Endothelial cell of umbilical vein (primary cell): ENCODE results near the gene UBASH3A. TPM values are rescaled to one million over a fixed set of nuclear protein-coding genes. Genes with fewer than 3 reads are reported as not detected.
A peak's percentile ranks its signal among the peaks of the same experiment; 100 is the strongest.

Experiments used
- BruUV-seq: library from RNA; stranded (reverse); fragments of 400-500 nt; replicated peaks from 2 replicates; lab custom pipeline; 2021; lab: Mats Ljungman, UMichigan
- CTCF ChIA-PET: fragments of 300-600, 350-600 bp; sonication (Branson Sonifier 250); formaldehyde crosslinking; loops from one replicate; lab custom pipeline; 2021; ENCODE audit warnings: antibody characterized with exemption, inconsistent platforms; lab: Charles Lee
- POLR2A ChIA-PET: fragments of 300-600, 350-600 bp; sonication (Branson Sonifier 250); formaldehyde crosslinking; loops from one replicate; lab custom pipeline; 2021; ENCODE audit warnings: antibody characterized with exemption, inconsistent platforms; lab: Charles Lee
- DNase-seq: peaks from one replicate; pipeline ENCODE4 v3.0.0-alpha.2; 2011; ENCODE audit warnings: low read depth, low spot score
- FAIRE-seq: peaks from 2 replicates; lab custom pipeline; 2011; peaks lifted over from hg19 to GRCh38; lab: Jason Lieb, UNC
- H2AFZ ChIP-seq: 2 replicates; pipeline ENCODE4 v1.6.0; 2012; ENCODE audit warnings: low read depth, low read length, control low read depth, inconsistent platforms
- H3K27ac ChIP-seq: 2 replicates; pipeline ENCODE4 v1.5.1; 2011; ENCODE audit warnings: low read depth, mild to moderate bottlenecking, control low read depth, low read length, moderate library complexity; ENCODE audit not compliant: insufficient read depth
- H3K27me3 ChIP-seq, 2 experiments: 2 replicates each; pipeline versions ENCODE4 v1.6.0 to v1.6.1; 2011; ENCODE audit warnings: low read length in 2 of 2, mixed read lengths in 1 of 2; ENCODE audit not compliant: control insufficient read depth in 2 of 2, insufficient read depth in 2 of 2
- H3K36me3 ChIP-seq, 2 experiments: 2 replicates in 1 of 2; 3 replicates in 1 of 2; pipeline ENCODE4 v1.5.1; 2011; ENCODE audit warnings: low read length in 2 of 2, mild to moderate bottlenecking in 1 of 2, moderate library complexity in 1 of 2; ENCODE audit not compliant: control insufficient read depth in 2 of 2, insufficient read depth in 2 of 2; ENCODE audit errors: extremely low read depth in 1 of 2
- H3K4me1 ChIP-seq: 3 replicates; pipeline ENCODE4 v1.5.1; 2011; ENCODE audit warnings: mild to moderate bottlenecking, low read length; ENCODE audit not compliant: control insufficient read depth, insufficient read depth; ENCODE audit errors: extremely low read depth
- H3K4me2 ChIP-seq: 2 replicates; pipeline ENCODE4 v1.6.1; 2011; ENCODE audit warnings: low read length, control low read depth, mixed read lengths; ENCODE audit not compliant: insufficient read depth
- H3K4me3 ChIP-seq, 3 experiments: fragments of 200-600 bp in 1 of 3; sonication (generic), shearing (Covaris generic) in 1 of 3; replicated peaks in 1 of 3; 2 replicates each; pipeline ENCODE4 v1.5.1; 2011 to 2016; ENCODE audit warnings: control low read depth in 3 of 3, low read length in 3 of 3, mild to moderate bottlenecking in 2 of 3, inconsistent platforms in 1 of 3, low read depth in 1 of 3, moderate library complexity in 1 of 3; ENCODE audit not compliant: insufficient read depth in 1 of 3
- H3K79me2 ChIP-seq: 2 replicates; pipeline ENCODE4 v1.6.0; 2012; ENCODE audit warnings: low read length, inconsistent platforms; ENCODE audit not compliant: control insufficient read depth, insufficient read depth
- H3K9ac ChIP-seq: replicated peaks from 2 replicates; pipeline ENCODE3; 2011; ENCODE audit warnings: low read length, control low read depth; ENCODE audit not compliant: insufficient read depth; ENCODE audit errors: extremely low read depth
- H3K9me1 ChIP-seq: replicated peaks from 3 replicates; pipeline ENCODE4 v1.6.0; 2011; ENCODE audit warnings: mild to moderate bottlenecking, low read length; ENCODE audit not compliant: control insufficient read depth, insufficient read depth; ENCODE audit errors: extremely low read depth
- H3K9me3 ChIP-seq: replicated peaks from 2 replicates; pipeline ENCODE4 v1.5.1; 2012; ENCODE audit warnings: low read length, inconsistent platforms; ENCODE audit not compliant: control insufficient read depth, insufficient read depth
- H4K20me1 ChIP-seq: replicated peaks from 2 replicates; pipeline ENCODE3; 2011; ENCODE audit warnings: mild to moderate bottlenecking, low read length; ENCODE audit not compliant: control insufficient read depth, insufficient read depth; ENCODE audit errors: extremely low read depth
- CTCF ChIP-seq, 2 donors: IDR thresholded peaks; 1 replicate in 1 of 2; 2 replicates in 1 of 2; pipeline ENCODE4 v1.5.1; 2011; ENCODE audit warnings: low read length in 2 of 2, mild to moderate bottlenecking in 2 of 2, moderate library complexity in 2 of 2, control low read depth in 1 of 2, inconsistent platforms in 1 of 2, low read depth in 1 of 2; ENCODE audit not compliant: insufficient read depth in 1 of 2; ENCODE audit errors: extremely low read depth in 1 of 2
- EZH2 ChIP-seq: IDR thresholded peaks from 2 replicates; pipeline ENCODE4 v1.6.1; 2012; ENCODE audit warnings: borderline replicate concordance, low read depth, mild to moderate bottlenecking, moderate library complexity, low read length, inconsistent platforms; ENCODE audit not compliant: severe bottlenecking
- FOS ChIP-seq: IDR thresholded peaks from 2 replicates; pipeline ENCODE4 v1.6.1; 2011; ENCODE audit warnings: mild to moderate bottlenecking, low read length, moderate library complexity, borderline replicate concordance; ENCODE audit not compliant: insufficient read depth
- GATA2 ChIP-seq: IDR thresholded peaks from 2 replicates; pipeline ENCODE4 v1.7.0; 2011; ENCODE audit warnings: low read depth, mild to moderate bottlenecking, moderate library complexity, mixed read lengths, low read length; ENCODE audit not compliant: insufficient read length, insufficient read depth
- JUN ChIP-seq: IDR thresholded peaks from 2 replicates; pipeline ENCODE4 v1.6.1; 2011; ENCODE audit warnings: borderline replicate concordance, low read depth; ENCODE audit not compliant: insufficient read length, insufficient read depth
- MAX ChIP-seq: IDR thresholded peaks from 2 replicates; pipeline ENCODE4 v1.6.1; 2011; ENCODE audit not compliant: insufficient read depth, insufficient read length
- MYC ChIP-seq: IDR thresholded peaks from one replicate; pipeline ENCODE4 v1.6.1; 2011; ENCODE audit warnings: mild to moderate bottlenecking, low read depth, low read length
- POLR2A ChIP-seq: IDR thresholded peaks from 2 replicates; pipeline ENCODE4 v1.6.1; 2012; ENCODE audit warnings: low read depth, mild to moderate bottlenecking, control low read depth, low read length
- POLR2AphosphoS5 ChIP-seq: IDR thresholded peaks from 2 replicates; pipeline ENCODE4 v1.6.1; 2012; ENCODE audit warnings: low read depth, mild to moderate bottlenecking, control low read depth, low read length, moderate library complexity; ENCODE audit not compliant: insufficient read depth
- dilution Hi-C: fragments of 300-500 bp; cut with MboI; formaldehyde crosslinking; loops from one replicate; pipeline ENCODE4 v1.15.0; 2019; ENCODE audit warnings: low sequenced_read_pairs; ENCODE audit not compliant: extremely low pct_ligation_motif_present
- intact Hi-C: fragments of 100-400 bp; cut with micrococcal nuclease; formaldehyde crosslinking; loops from one replicate; pipeline ENCODE4 v1.10.0; 2022
- polyA plus RNA-seq, 4 experiments: library from polyadenylated mRNA; depleted of rRNA in 3 of 4; stranded (reverse) in 3 of 4; unstranded in 1 of 4; fragments of >200 nt; gene quantifications; 2 replicates each; pipeline versions ENCODE4 v1.2.1 to v1.2.3, GENCODE V29; 2011 to 2012; ENCODE audit warnings: missing spikeins in 1 of 4
- total RNA-seq: library from RNA; stranded (reverse); gene quantifications from 2 replicates; pipeline ENCODE4 v1.2.3, GENCODE V29; 2021

Gene UBASH3A
- total and polyA plus RNA-seq, 2 donors (not counting 3 experiments of a cell fraction or from before 2014, with no cell fraction given), result not detected

- H3K4me2 ChIP-seq, result peak overlapping the region; percentile 3
- POLR2A ChIA-PET, result no interaction called here
Measured at GRCh38 chr21:42474043-42474831, 70.5 kb downstream of the UBASH3A start.

More at GRCh38 chr21:42474043-42474831, 70.5 kb downstream of the UBASH3A start:
- no peak overlapping the region for H3K4me3 ChIP-seq
- CTCF ChIA-PET, result interaction anchor here (0.8 kb wide), 1 partner anchor 21 kb away, joined by 3 read pairs; no protein-coding TSS in a partner anchor
- DNase-seq (peak; percentile 25), FAIRE-seq (peak; percentile 86)
- intact Hi-C loops (no loop called here), dilution Hi-C loops (no loop called here)
- H3K4me1 ChIP-seq, result peaks cover 12% of the 10 kb centered on the region
- TF ChIP-seq MAX (no peak), JUN (no peak), FOS (peak; percentile 56), POLR2AphosphoS5 (peak; percentile 24), POLR2A (no peak), CTCF (IDR thresholded peaks at IDR 0.05; ENCODE audit: extremely low read depth in 1 of 2, insufficient read depth in 1 of 2, low read depth in 1 of 2, low read length in 2 of 2) (no peak), GATA2 (no peak), MYC (no peak), EZH2 (no peak)
- no peaks in the 10 kb centered on the region for H3K9me1 ChIP-seq
- H3K79me2 ChIP-seq, result no peaks in the 10 kb centered on the region
- no TSS peak for BruUV-seq
- H3K27ac ChIP-seq, result no peak overlapping the region
- H3K9ac ChIP-seq, result no peak overlapping the region
- H2AFZ ChIP-seq, result peak overlapping the region; percentile 64
- H3K27me3 ChIP-seq, result peaks cover 0 to 7% of the 10 kb centered on the region in 2 experiments
- H3K9me3 ChIP-seq, result no peaks in the 10 kb centered on the region
- no peaks in the 10 kb centered on the region for H3K36me3 ChIP-seq
- no peaks in the 10 kb centered on the region for H4K20me1 ChIP-seq
